H1 (cell line): ENCODE results near the gene SIK1. TPM values are rescaled to one million over a fixed set of nuclear protein-coding genes. Genes with fewer than 3 reads are reported as not detected.

Source experiments
- CTCF ChIA-PET: fragments of 300-600 bp; sonication (Branson Sonifier 250); formaldehyde crosslinking; loops from one replicate; lab custom pipeline; 2021; ENCODE audit not compliant: partially characterized antibody; lab: Charles Lee
- POLR2A ChIA-PET: fragments of 300-600 bp; sonication (Branson Sonifier 250); formaldehyde crosslinking; loops from one replicate; lab custom pipeline; 2021; ENCODE audit warnings: inconsistent platforms; ENCODE audit not compliant: partially characterized antibody; lab: Charles Lee
- DNase-seq, 2 experiments: peaks; one replicate each; pipeline versions ENCODE4 v3.0.0 to v3.0.0-alpha.2; 2010 to 2022; ENCODE audit warnings: low spot score in 2 of 2, low read depth in 1 of 2, mixed read lengths in 1 of 2
- FAIRE-seq: peaks from 2 replicates; lab custom pipeline; 2011; peaks lifted over from hg19 to GRCh38; lab: Jason Lieb, UNC
- H2AFZ ChIP-seq: 2 replicates; pipeline ENCODE4 v1.8.1; 2012; ENCODE audit warnings: low read length, inconsistent platforms
- H2AK5ac ChIP-seq: 2 replicates; pipeline ENCODE4 v1.6.1; 2013; ENCODE audit warnings: low read depth, low read length
- H2BK120ac ChIP-seq: replicated peaks from 2 replicates; pipeline ENCODE3; 2013; ENCODE audit warnings: low read depth, low read length, inconsistent platforms
- H2BK12ac ChIP-seq: 2 replicates; pipeline ENCODE4 v1.6.1; 2013; ENCODE audit warnings: low read depth, low read length
- H2BK15ac ChIP-seq: 2 replicates; pipeline ENCODE4 v1.6.1; 2013; ENCODE audit warnings: low read length
- H2BK20ac ChIP-seq: 2 replicates; pipeline ENCODE4 v1.6.1; 2013; ENCODE audit warnings: low read length
- H2BK5ac ChIP-seq: 2 replicates; pipeline ENCODE4 v1.6.1; 2013; ENCODE audit warnings: low read depth, low read length
- H3K14ac ChIP-seq: 2 replicates; pipeline ENCODE4 v1.6.1; 2013; ENCODE audit warnings: inconsistent platforms; ENCODE audit not compliant: insufficient read length
- H3K18ac ChIP-seq: 2 replicates; pipeline ENCODE4 v1.6.1; 2013; ENCODE audit warnings: low read length; ENCODE audit errors: extremely low read depth
- H3K23ac ChIP-seq: 2 replicates; pipeline ENCODE4 v1.6.1; 2013; ENCODE audit warnings: inconsistent platforms; ENCODE audit not compliant: insufficient read length
- H3K23me2 ChIP-seq: 2 replicates; pipeline ENCODE4 v1.6.1; 2013; ENCODE audit warnings: low read depth, low read length
- H3K27ac ChIP-seq: 2 replicates; pipeline ENCODE4 v1.6.1; 2011; ENCODE audit warnings: low read depth, low read length, inconsistent platforms
- H3K27me3 ChIP-seq, 4 experiments: replicated peaks in 1 of 4; 1 replicate in 1 of 4; 2 replicates in 3 of 4; pipeline versions ENCODE4 v1.6.1 to v1.8.1; 2011 to 2013; ENCODE audit warnings: low read length in 3 of 4, mild to moderate bottlenecking in 3 of 4, inconsistent platforms in 2 of 4, mixed read lengths in 2 of 4, moderate library complexity in 1 of 4; ENCODE audit not compliant: control insufficient read depth in 3 of 4, insufficient read depth in 3 of 4; ENCODE audit errors: extremely low read depth in 1 of 4
- H3K36me3 ChIP-seq, 4 experiments: 2 replicates each; pipeline versions ENCODE4 v1.6.1 to v1.8.1; 2011 to 2013; ENCODE audit warnings: mild to moderate bottlenecking in 4 of 4, low read length in 3 of 4, moderate library complexity in 2 of 4, control low read depth in 1 of 4, inconsistent platforms in 1 of 4; ENCODE audit not compliant: insufficient read depth in 4 of 4, control insufficient read depth in 2 of 4
- H3K4ac ChIP-seq: replicated peaks from 2 replicates; pipeline ENCODE3; 2013; ENCODE audit warnings: low read length, low read depth, mixed read lengths, inconsistent platforms; ENCODE audit not compliant: insufficient read length
- H3K4me1 ChIP-seq, 4 experiments: replicated peaks in 1 of 4; 1 replicate in 1 of 4; 2 replicates in 3 of 4; pipeline versions ENCODE4 v1.6.1 to v1.8.1; 2011 to 2013; ENCODE audit warnings: low read length in 3 of 4, inconsistent platforms in 2 of 4, mixed read lengths in 1 of 4; ENCODE audit not compliant: insufficient read depth in 4 of 4, control insufficient read depth in 3 of 4
- H3K4me2 ChIP-seq, 2 experiments: 2 replicates each; pipeline versions ENCODE4 v1.6.1 to v1.8.1; 2011 to 2013; ENCODE audit warnings: low read depth in 2 of 2, low read length in 2 of 2, control low read depth in 1 of 2, inconsistent platforms in 1 of 2, mild to moderate bottlenecking in 1 of 2; ENCODE audit not compliant: insufficient read depth in 1 of 2
- H3K4me3 ChIP-seq, 4 experiments: fragments of 200-600, 300-600 bp in 1 of 4; sonication (generic), shearing (Covaris generic), sonication (Bioruptor Twin) in 1 of 4; 2 replicates each; pipeline versions ENCODE4 v1.5.1 to v1.8.1; 2011 to 2016; ENCODE audit warnings: low read length in 4 of 4, low read depth in 3 of 4, control low read depth in 2 of 4, inconsistent platforms in 2 of 4, mild to moderate bottlenecking in 2 of 4, mixed read lengths in 1 of 4, moderate library complexity in 1 of 4; ENCODE audit not compliant: insufficient read depth in 2 of 4; ENCODE audit errors: extremely low read depth in 1 of 4
- H3K56ac ChIP-seq: replicated peaks from 2 replicates; pipeline ENCODE3; 2013; ENCODE audit warnings: low read depth, mild to moderate bottlenecking, mixed read lengths, low read length, inconsistent platforms; ENCODE audit not compliant: insufficient read length
- H3K79me1 ChIP-seq: 2 replicates; pipeline ENCODE4 v1.6.1; 2013; ENCODE audit warnings: low read depth, low read length, control low read depth
- H3K79me2 ChIP-seq, 2 experiments: 2 replicates each; pipeline versions ENCODE4 v1.6.1 to v1.8.1; 2012 to 2013; ENCODE audit warnings: low read length in 2 of 2, mild to moderate bottlenecking in 2 of 2, inconsistent platforms in 1 of 2; ENCODE audit not compliant: insufficient read depth in 2 of 2, control insufficient read depth in 1 of 2
- H3K9ac ChIP-seq, 4 experiments: replicated peaks in 1 of 4; 1 replicate in 1 of 4; 2 replicates in 3 of 4; pipeline versions ENCODE4 v1.6.1 to v1.8.1; 2011 to 2013; ENCODE audit warnings: low read depth in 3 of 4, low read length in 3 of 4, control low read depth in 2 of 4, mild to moderate bottlenecking in 2 of 4, moderate library complexity in 2 of 4, inconsistent platforms in 1 of 4; ENCODE audit errors: extremely low read depth in 1 of 4
- H3K9me3 ChIP-seq, 2 experiments: 2 replicates each; pipeline versions ENCODE4 v1.6.1 to v1.8.1; 2012 to 2013; ENCODE audit warnings: mild to moderate bottlenecking in 2 of 2, moderate library complexity in 2 of 2, control low read depth in 1 of 2, inconsistent platforms in 1 of 2, low read depth in 1 of 2, low read length in 1 of 2, mixed read lengths in 1 of 2; ENCODE audit not compliant: insufficient read depth in 2 of 2
- H4K20me1 ChIP-seq, 2 experiments: replicated peaks in 1 of 2; 2 replicates each; pipeline versions ENCODE3 to v1.8.1; 2011 to 2013; ENCODE audit warnings: inconsistent platforms in 2 of 2, low read length in 2 of 2, mild to moderate bottlenecking in 1 of 2; ENCODE audit not compliant: insufficient read depth in 2 of 2, control insufficient read depth in 1 of 2
- H4K5ac ChIP-seq: 2 replicates; pipeline ENCODE4 v1.6.1; 2013; ENCODE audit warnings: low read length, low read depth, mixed read lengths, inconsistent platforms; ENCODE audit not compliant: insufficient read length
- H4K8ac ChIP-seq: 2 replicates; pipeline ENCODE4 v1.8.0; 2013; ENCODE audit warnings: mild to moderate bottlenecking, moderate library complexity, low read length, inconsistent platforms; ENCODE audit not compliant: insufficient read depth; ENCODE audit errors: extremely low read depth
- H4K91ac ChIP-seq: replicated peaks from 2 replicates; pipeline ENCODE3; 2013; ENCODE audit warnings: low read length, mixed read lengths, inconsistent platforms; ENCODE audit not compliant: insufficient read length
- BCL11A ChIP-seq, 2 experiments: IDR thresholded peaks; one replicate each; pipeline ENCODE4 v1.6.1; 2011; ENCODE audit warnings: low read depth in 2 of 2, low read length in 2 of 2, mild to moderate bottlenecking in 2 of 2
- EZH2 ChIP-seq: fragments of 200-600 bp; sonication (generic); IDR thresholded peaks from 2 replicates; pipeline ENCODE4 v1.7.1; 2012; ENCODE audit warnings: low read depth, mild to moderate bottlenecking, moderate library complexity, low read length, inconsistent platforms; ENCODE audit not compliant: severe bottlenecking
- HDAC2 ChIP-seq, 2 experiments: fragments of 300-600 bp in 1 of 2; sonication (generic) in 1 of 2; IDR thresholded peaks; 2 replicates each; pipeline ENCODE4 v1.6.1; 2011 to 2012; ENCODE audit warnings: low read depth in 2 of 2, low read length in 2 of 2, mild to moderate bottlenecking in 2 of 2, moderate library complexity in 2 of 2, borderline replicate concordance in 1 of 2, inconsistent platforms in 1 of 2
- RXRA ChIP-seq: IDR thresholded peaks from 2 replicates; pipeline ENCODE4 v1.6.1; 2011; ENCODE audit warnings: low read depth, mild to moderate bottlenecking, low read length, moderate library complexity; ENCODE audit not compliant: insufficient read depth
- SIN3A ChIP-seq, 2 experiments: IDR thresholded peaks in 1 of 2; conservative IDR thresholded peaks in 1 of 2; 2 replicates each; pipeline ENCODE4 v1.6.1; 2011 to 2012; ENCODE audit warnings: low read length in 2 of 2, improper control_type of control experiment in 1 of 2, low read depth in 1 of 2, mild to moderate bottlenecking in 1 of 2
- TBP ChIP-seq: IDR thresholded peaks from 2 replicates; pipeline ENCODE4 v1.6.1; 2011; ENCODE audit warnings: low read depth, low read length, improper control_type of control experiment
- WGBS, 2 experiments: shearing (Covaris generic) in 1 of 2; methylation state at CpG; one replicate each; pipeline versions ENCODE4 v1.1.6 to v1.1.7; 2013 to 2015; ENCODE audit warnings: low lambda C conversion rate in 2 of 2, mixed read lengths in 2 of 2, inconsistent platforms in 1 of 2, low coverage in 1 of 2, missing lambda C conversion rate in 1 of 2; ENCODE audit not compliant: insufficient replicate concordance in 2 of 2, insufficient coverage in 1 of 2, insufficient read length in 1 of 2; ENCODE audit errors: extremely low coverage in 1 of 2, missing lambda C conversion rate in 1 of 2; 5-methylcytosine and 5-hydroxymethylcytosine counted together
- polyA plus RNA-seq, 7 experiments: library from polyadenylated mRNA; depleted of rRNA in 3 of 7; stranded (reverse) in 5 of 7; unstranded in 2 of 7; fragments of >200 nt in 5 of 7; fragments of 200-250 nt in 2 of 7; gene quantifications; 1 replicate in 5 of 7; 2 replicates in 1 of 7; 4 replicates in 1 of 7; pipeline versions ENCODE4 v1.2.1 to v1.2.3, GENCODE V29; 2011 to 2013; ENCODE audit warnings: missing spikeins in 2 of 7, mixed read lengths in 2 of 7
- total RNA-seq: library from RNA; stranded (reverse); fragmentation: NEBNext Ultra II Directional; extraction: Animal tissue kit (Norgen Biotek cat#: 25700); gene quantifications from 2 replicates; pipeline ENCODE4 v1.2.1, GENCODE V29; 2021

The SIK1 gene
- total and polyA plus RNA-seq, 2 of the 8 experiments (the other 6 are each of a cell fraction or from before 2014, with no cell fraction given) = 1.5 to 6.7 TPM

GRCh38 chr21:43467785-43468184 is 40.9 kb upstream of the SIK1 start:
- 71% methylated on average over 1 of the region's 1 CpG; no CpG with 5 or more reads in 1 of the 2 experiments for WGBS, 2 experiments
- Histone ChIP-seq H4K91ac (peak overlapping the region; percentile 65), H4K20me1 (peaks cover 0 to 2% of the 10 kb centered on the region in 2 experiments), H3K14ac (no peak overlapping the region), H4K8ac (no peak overlapping the region), H2BK15ac (no peak overlapping the region), H3K27ac (no peak overlapping the region), H3K79me2 (no peaks in the 10 kb centered on the region), H3K9me3 (no peaks in the 10 kb centered on the region), H3K4ac (no peak overlapping the region), H2BK20ac (no peak overlapping the region), H3K27me3 (no peaks in the 10 kb centered on the region), H2AK5ac (0 out of 2 replicates have a peak overlapping the region, but pooled peaks have one; percentile 82), H2BK120ac (no peak overlapping the region), H4K5ac (no peak overlapping the region), H2AFZ (no peak overlapping the region), H2BK12ac (no peak overlapping the region), H3K4me1 (no peaks in the 10 kb centered on the region), H3K23ac (no peak overlapping the region), H3K9ac (no peak overlapping the region), H3K36me3 (no peaks in the 10 kb centered on the region), H3K56ac (peak overlapping the region; percentile 97), H3K23me2 (peaks cover 6% of the 10 kb centered on the region; the same call in 1 of the 2 replicates), H3K18ac (no peak overlapping the region), H2BK5ac (no peak overlapping the region), H3K4me2 (no peak overlapping the region), H3K4me3 (no peak overlapping the region), H3K79me1 (no peaks in the 10 kb centered on the region)
- CTCF ChIA-PET = no interaction called here
- POLR2A ChIA-PET = no interaction called here
- FAIRE-seq = no peak
- no peak for TF ChIP-seq SIN3A (conservative IDR thresholded peaks at IDR 0.05 in 1 of 2, IDR thresholded peaks at IDR 0.05 in 1 of 2; ENCODE audit: low read depth in 1 of 2, low read length in 2 of 2)
- no peak for TF ChIP-seq EZH2
- no peak for TF ChIP-seq BCL11A (IDR thresholded peaks at IDR 0.05; ENCODE audit: low read depth in 2 of 2, low read length in 2 of 2)
- no peak for TF ChIP-seq TBP
- no peak for TF ChIP-seq HDAC2 (IDR thresholded peaks at IDR 0.05; ENCODE audit: borderline replicate concordance in 1 of 2, low read depth in 2 of 2, low read length in 2 of 2)
- no peak for TF ChIP-seq RXRA
- peak in 1 of 2 experiments; percentile 11 for DNase-seq
